ENCODE results near the gene SDK1.

Gene SDK1

DNA sequence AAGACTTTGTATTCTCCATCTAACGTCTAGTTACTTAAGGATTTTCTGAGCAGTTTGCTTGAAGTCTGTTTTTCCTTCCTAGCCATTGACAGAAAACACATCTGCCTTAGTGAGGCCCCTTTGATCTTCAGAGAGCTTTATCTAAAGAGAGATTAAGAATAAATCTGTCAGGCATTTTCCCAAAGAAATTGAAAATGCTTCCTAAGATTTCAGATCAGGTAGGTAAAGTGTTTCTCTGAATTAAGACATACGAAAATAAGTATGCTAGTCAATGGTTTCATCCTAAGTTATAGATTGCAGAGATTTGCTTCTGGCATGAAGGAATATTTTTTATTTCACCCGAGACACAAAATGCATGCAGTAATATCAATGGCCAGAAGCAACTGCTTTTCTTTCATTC lies 168.6 kb downstream of the SDK1 start:
- no peak for FAIRE-seq

GRCh38 chr7:3480197-3480596 lies 179.1 kb downstream of the SDK1 start:
- no peak for FAIRE-seq

DNA sequence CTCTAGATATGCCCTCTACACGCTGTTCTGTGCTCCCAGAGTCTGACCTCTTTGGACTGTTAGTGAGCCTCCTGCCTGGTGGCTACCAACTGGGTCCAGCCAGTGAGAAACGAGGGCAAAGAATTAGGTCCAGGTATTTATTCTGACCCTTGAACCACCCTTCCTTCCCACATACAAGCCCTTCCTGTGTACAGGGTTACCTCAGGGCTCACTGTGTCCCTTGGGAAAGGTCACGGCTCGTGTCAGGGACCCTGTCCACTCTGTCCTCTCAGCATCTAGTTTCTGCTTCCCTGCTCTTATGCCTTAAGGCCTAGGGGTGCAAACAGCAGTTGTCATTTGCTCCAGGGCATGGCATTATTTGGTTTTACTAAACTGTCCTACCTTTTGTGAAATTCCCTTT lies 180.4 kb downstream of the SDK1 start:
- no peak for FAIRE-seq

GRCh38 chr7:3482147-3482921 lies 181.3 kb downstream of the SDK1 start:
- no peak for FAIRE-seq

DNA sequence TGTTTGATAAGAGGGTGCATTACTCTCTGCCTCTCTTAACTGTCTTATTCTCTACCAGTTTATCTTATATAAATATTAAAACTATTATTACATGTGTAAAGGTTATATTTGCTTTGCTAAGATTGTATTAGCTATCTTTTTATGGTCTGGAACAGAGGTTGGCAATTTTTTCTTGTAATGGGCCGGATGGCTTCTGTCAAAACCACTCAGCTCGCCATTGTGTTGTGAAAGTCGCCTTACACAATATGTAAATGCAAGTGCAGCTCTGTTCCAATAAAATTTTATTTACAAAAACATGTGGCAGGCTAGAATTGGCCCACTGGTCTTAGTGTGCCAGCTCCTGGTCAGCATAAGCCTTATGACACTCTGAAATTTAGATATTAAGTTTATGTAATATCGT lies 185.8 kb downstream of the SDK1 start:
- no peak for FAIRE-seq

- no peak for FAIRE-seq
Measured at GRCh38 chr7:3488829-3489228, 187.8 kb downstream of the SDK1 start.

DNA sequence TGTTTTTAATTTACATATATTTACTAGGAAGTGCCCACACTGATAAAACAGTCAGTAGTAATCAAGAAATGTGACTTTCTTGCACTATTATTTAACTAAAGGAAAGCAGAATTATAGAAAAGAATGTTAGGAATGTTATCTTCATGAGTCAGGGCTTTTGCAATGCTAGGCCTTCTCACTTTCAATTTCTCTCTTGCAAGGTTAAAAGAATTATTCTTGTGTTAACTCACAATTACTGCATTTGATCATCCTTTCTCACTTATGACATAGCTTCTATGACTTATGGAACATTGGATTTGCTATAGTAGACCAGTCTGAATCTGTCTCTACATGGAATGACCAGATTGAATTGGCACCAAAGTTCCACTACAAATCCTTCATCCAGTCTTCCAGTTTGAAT lies 192.4 kb downstream of the SDK1 start:
- FAIRE-seq = no peak

GRCh38 chr7:3494947-3495346 lies 193.9 kb downstream of the SDK1 start:
- no peak for FAIRE-seq

GRCh38 chr7:3495530-3495929 lies 194.5 kb downstream of the SDK1 start:
- no peak for FAIRE-seq

DNA sequence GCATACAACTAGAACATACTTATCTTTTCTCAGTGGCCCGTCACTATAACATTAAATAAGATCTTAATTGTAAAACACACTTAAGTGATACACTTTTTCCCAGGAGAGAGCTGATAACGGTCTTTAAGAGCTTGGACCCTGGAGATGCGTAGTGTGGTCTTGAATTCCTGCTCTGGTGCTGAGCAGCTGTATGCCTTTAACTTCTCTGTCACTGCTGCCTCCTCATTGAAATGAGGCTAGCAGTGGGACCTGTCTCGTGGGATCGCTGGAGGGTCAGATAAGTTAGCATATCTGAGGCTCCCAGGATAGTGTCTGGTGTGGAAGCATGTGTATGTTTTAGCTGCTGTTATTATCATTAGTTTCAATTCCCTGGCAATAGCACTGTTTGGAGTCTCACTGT lies 194.9 kb downstream of the SDK1 start:
- no peak for FAIRE-seq

GRCh38 chr7:3497796-3498195 lies 196.7 kb downstream of the SDK1 start:
- no peak for FAIRE-seq

DNA sequence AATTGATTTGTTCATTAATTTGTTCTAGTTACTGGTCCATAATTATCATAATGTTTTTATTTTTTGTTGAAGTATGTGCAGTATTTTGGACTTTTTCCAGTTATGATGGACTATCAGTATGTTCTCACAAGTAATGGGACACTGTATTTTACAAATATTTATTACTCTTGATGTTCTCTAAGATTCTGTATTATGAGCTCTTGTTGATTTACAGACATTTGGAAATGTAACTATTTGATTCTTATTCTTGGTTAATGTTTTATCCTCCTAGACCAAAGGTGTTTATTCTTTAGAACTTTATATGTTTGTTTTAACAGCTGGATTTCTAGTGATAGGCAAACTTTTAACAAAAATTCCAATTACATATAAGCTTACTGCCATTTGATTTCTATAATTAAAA lies 200.6 kb downstream of the SDK1 start:
- FAIRE-seq = no peak

GRCh38 chr7:3504384-3504783 lies 203.3 kb downstream of the SDK1 start:
- FAIRE-seq = no peak

DNA sequence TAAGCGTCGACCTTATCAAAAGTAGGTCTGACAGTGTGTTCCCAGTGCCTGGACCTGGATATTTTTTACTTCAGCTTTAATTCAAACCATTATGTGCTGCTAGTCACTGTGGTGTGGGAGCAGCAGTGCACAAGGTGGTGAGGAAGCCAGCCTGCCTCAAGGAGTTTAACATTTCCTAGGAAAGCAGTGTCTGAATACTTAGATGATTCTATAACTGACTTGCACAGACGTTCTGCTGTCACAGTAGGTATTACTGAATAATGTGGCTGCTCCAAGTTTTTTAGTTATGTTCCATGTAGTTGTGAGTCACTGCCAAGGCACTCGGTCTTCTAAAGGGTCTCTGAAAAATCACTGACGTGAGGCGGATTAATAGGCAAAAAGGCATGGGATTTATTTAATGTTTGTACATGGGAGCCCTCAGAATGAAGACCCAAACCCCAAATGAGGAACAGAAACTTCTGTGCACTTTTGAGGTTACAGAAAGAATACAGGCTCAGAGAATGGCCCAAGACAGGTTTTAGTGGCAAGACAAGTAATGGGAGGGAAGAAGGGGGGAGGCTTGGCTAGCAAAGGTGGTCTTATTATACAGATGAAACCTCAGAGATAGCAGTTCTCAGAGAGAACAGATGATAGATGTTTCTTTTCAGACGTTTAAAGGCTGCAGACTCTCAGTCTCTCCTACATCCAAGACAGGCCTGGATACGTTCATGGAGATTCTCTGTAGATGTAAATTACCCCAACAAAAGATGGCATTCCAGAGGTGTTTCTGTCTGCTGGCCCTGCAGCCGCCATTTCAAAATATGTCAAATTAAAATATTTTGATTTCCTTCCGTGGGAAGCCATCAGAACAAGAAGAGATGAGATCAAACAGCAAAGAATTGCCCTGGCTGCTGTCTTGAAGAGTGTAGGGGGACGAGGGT lies 209.3 kb downstream of the SDK1 start:
- FAIRE-seq = no peak

GRCh38 chr7:3517344-3517743 lies 216.3 kb downstream of the SDK1 start:
- FAIRE-seq = no peak

- FAIRE-seq = no peak
Measured at GRCh38 chr7:3518546-3518945, 217.5 kb downstream of the SDK1 start.

GRCh38 chr7:3520206-3520605 lies 219.2 kb downstream of the SDK1 start:
- FAIRE-seq = no peak

- FAIRE-seq = no peak
Measured at GRCh38 chr7:3527496-3528124, 226.6 kb downstream of the SDK1 start.

- FAIRE-seq = no peak
Measured at GRCh38 chr7:3533040-3533439, 232.0 kb downstream of the SDK1 start.

DNA sequence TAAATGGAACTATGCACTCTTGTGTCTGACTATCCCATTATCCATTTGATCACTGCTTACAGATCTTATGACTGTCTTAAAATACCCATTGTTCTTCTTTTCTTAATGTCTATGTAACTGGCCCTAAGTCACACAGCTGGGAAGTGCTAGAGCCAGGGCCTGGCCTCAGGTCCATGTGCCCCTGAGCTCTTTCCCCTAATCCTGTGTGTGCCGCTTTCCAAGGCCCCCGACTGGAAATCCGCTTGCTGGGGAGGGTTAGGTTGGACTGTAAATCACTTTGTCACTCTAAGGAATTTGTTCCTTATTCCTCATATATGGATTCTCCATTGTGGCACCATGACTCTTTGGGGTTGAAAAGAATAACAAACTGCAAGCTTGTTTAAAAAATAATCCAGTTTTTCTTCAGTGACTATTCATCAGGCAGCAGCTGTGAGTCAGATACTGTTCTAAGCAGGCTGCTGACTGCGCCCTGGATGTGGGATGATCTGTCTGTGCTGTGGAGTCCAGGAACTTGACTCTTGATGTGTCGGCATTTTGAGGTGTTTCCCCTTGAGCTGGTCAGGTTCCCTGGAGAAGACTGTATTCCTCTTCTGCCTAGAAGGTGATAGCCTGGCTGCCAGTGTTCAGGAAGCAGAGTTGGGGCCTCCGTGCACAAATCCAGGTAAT lies 236.3 kb downstream of the SDK1 start:
- no peak for FAIRE-seq

DNA sequence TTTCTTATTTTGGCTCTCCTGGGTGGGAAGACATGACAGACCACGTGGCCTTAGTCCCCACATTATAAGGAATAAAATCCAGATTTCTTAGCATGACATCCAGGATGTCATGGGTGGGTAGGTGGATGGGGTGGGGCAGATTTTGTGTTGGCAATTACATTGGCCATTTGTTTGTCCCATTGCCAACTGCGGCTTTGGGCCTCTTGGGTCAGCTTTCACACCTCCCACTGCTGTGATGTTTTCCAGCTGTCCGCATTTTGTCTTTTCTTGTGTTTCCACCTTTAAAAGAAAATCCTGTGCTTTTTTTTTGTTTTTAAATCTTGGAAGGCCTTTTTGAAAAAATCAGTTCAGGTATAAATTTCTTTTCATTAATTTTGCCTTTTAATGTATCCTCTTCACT lies 237.0 kb downstream of the SDK1 start:
- no peak for FAIRE-seq

DNA sequence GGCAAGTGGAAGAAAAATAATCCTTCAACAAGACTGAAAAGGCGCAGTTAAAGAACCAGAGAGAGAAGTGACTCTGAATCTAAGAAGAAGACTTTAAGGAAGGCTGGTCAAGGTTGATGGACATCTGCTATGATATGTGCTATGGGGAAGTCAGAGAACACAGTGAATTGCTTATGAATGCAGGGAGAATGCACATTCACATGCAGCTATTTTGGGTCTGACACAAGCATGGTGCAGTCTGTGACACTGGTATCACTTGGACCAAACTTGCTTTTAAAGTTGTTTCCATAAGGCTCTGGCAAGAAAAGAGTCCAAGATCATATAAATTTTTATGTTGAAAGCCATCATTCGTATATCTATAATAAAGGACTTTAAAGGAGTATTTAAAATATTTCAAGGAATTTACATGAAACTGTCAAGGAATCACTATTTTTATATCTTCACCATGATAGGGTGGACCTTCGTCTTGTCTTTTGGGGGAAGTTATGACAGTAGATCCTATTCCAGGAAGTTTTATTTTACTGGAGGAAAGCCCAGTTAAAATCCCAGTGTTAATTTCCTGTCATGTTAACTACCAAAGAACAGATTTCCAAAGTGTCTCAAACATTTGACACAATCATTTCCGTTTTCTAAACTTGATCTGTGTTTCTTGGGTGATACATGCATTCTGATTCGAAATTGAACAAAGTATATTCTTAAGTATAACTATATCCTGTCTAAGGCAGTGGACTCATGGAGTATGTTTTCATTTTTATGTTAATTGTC lies 239.6 kb downstream of the SDK1 start:
- no peak for FAIRE-seq
